ENCODE results near the gene UPF1. TPM values are rescaled to one million over a fixed set of nuclear protein-coding genes. Genes with fewer than 3 reads are reported as not detected.

The UPF1 gene
- total RNA-seq, 4 donors from 2014 or later, result 84.2 to 153 (median 91.9) TPM

DNA sequence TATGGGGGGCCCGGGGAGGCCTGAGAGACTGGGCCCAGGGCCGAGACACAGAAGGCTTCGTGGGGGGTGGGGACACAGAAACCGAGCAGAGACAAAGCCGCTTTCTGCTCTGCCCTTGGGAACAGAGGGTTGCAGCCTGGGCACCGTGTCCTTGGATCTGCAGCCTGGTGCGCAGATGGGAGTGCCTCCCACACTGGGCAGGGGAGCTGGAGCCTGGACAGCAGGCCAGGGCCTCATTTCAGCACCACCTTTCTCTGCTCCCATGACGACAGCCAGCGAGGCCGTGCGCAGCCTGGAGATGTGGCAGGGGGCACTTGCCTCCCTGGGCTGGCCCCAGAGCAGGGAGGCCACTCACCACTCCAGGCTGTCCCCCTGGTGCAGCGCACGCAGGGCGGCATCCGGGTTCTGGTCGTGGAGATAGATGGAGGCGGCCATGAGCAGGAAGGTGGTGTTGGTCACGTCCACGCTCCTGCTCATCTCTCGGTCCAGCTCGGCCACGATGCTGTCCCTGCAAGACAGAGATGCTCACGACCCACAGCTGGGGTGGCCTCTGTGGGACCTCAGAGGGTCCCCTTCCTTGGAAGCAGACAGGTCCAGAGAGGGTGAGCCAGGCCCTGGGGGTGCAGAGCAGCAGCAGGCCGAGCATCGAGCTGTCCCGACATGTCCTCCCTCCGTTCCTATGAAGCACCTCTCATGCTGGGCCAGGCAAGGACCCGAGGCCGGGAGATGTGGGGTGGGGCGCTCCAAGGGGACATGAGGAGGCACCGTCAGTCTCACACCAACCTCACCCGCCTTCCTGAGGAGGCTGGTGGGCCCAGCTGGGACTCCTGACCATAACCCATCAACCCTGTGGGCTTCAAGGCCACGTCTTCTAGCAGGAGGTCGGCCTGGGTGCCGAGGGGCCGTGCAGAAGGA is 75.1 kb downstream of the UPF1 start:
- DNase-seq, result no peak
- Histone ChIP-seq H3K27ac (no peak overlapping the region), H3K9me3 (no peaks in the 10 kb centered on the region), H3K27me3 (no peaks in the 10 kb centered on the region), H3K4me3 (no peak overlapping the region), H3K4me1 (no peaks in the 10 kb centered on the region), H3K36me3 (peaks cover 0 to 10% (median 0%) of the 10 kb centered on the region in 4 donors)
- TF ChIP-seq CTCF (IDR thresholded peaks at IDR 0.05) (no peak), EP300 (IDR thresholded peaks at IDR 0.05; ENCODE audit: low read depth) (no peak), POLR2AphosphoS5 (IDR thresholded peaks at IDR 0.05) (no peak), POLR2A (IDR thresholded peaks at IDR 0.05) (no peak)
- 90 to 100% methylated on average over 2 to 31 of the region's 36 CpGs for WGBS, 2 donors (ENCODE audit: low coverage in 1 of 2)
- in situ Hi-C loops (cut with MboI; ENCODE audit: low pct_ligation_motif_present in 1 of 4, low pct_unique_long_range_greater_than_20kb in 1 of 4, low sequenced_read_pairs in 3 of 4) (no loop called here), intact Hi-C loops (cut with DNase I; ENCODE audit: low total_unique reads) (no loop called here)

GRCh38 chr19:18908917-18909619 is 77.3 kb downstream of the UPF1 start:
- in situ Hi-C loops (cut with MboI; ENCODE audit: low pct_ligation_motif_present in 1 of 4, low pct_unique_long_range_greater_than_20kb in 1 of 4, low sequenced_read_pairs in 3 of 4), result no loop called here
- no peak for DNase-seq

GRCh38 chr19:18910010-18910409 is 78.3 kb downstream of the UPF1 start:
- Histone ChIP-seq H3K4me1 (no peaks in the 10 kb centered on the region), H3K9me3 (no peaks in the 10 kb centered on the region), H3K27me3 (no peaks in the 10 kb centered on the region), H3K27ac (no peak overlapping the region), H3K36me3 (peaks cover 0 to 2% (median 0%) of the 10 kb centered on the region in 4 donors), H3K4me3 (no peak overlapping the region)
- DNase-seq, result no peak
- TF ChIP-seq POLR2AphosphoS5 (IDR thresholded peaks at IDR 0.05) (no peak), EP300 (IDR thresholded peaks at IDR 0.05; ENCODE audit: low read depth) (no peak), POLR2A (IDR thresholded peaks at IDR 0.05) (no peak), CTCF (IDR thresholded peaks at IDR 0.05) (no peak)
- in situ Hi-C loops (cut with MboI; ENCODE audit: low pct_ligation_motif_present in 1 of 4, low pct_unique_long_range_greater_than_20kb in 1 of 4, low sequenced_read_pairs in 3 of 4) (no loop called here), intact Hi-C loops (cut with DNase I; ENCODE audit: low total_unique reads) (no loop called here)
- 92% methylated on average over 10 of the region's 10 CpGs; no CpG with 5 or more reads in 1 of the 2 donors for WGBS, 2 donors (ENCODE audit: low coverage in 1 of 2)

More at GRCh38 chr19:18908917-18909619, 77.3 kb downstream of the UPF1 start:
- H3K4me3 ChIP-seq, result no peak overlapping the region
- no peaks in the 10 kb centered on the region for H3K9me3 ChIP-seq
- TF ChIP-seq POLR2AphosphoS5 (IDR thresholded peaks at IDR 0.05) (no peak), POLR2A (IDR thresholded peaks at IDR 0.05) (no peak), EP300 (IDR thresholded peaks at IDR 0.05; ENCODE audit: low read depth) (no peak), CTCF (IDR thresholded peaks at IDR 0.05) (no peak)
- H3K27ac ChIP-seq, result no peak overlapping the region
- intact Hi-C loops (cut with DNase I; ENCODE audit: low total_unique reads), result no loop called here
- 93% methylated on average over 17 of the region's 17 CpGs; no CpG with 5 or more reads in 1 of the 2 donors for WGBS, 2 donors (ENCODE audit: low coverage in 1 of 2)
- peaks cover 0 to 10% (median 0%) of the 10 kb centered on the region in 4 donors for H3K36me3 ChIP-seq
- H3K4me1 ChIP-seq, result no peaks in the 10 kb centered on the region
- no peaks in the 10 kb centered on the region for H3K27me3 ChIP-seq

DNA sequence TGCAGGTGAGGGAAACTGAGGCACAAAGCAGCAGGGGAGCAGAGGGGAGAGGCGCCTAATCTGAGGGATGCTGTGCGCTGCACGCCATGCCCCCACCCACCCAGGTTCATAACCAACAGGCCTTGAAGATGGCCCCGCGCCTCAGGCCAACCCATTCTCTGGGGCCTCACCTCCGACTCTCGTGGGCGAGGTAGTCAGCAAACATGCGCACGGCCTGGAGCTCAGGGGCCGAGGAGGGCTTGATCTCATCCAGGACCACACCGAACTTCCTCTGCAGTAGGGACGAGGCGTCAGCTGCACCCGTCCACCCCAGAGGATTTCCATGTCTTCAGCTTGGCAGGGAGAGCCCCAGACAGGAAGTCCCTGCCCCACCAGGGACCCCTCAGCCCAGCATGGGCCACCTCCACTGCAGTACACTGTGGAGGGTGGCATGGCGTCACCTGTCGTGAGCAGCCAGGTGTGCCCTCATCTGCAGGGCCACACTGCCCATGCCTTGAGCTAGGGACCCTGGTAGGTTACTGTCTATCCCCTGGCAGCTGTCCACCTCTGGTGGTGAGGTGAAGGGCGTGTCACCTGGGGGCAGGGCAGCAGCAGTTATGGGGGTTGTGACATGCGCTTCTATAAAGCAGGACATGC is 79.2 kb downstream of the UPF1 start:
- Histone ChIP-seq H3K9me3 (no peaks in the 10 kb centered on the region), H3K27ac (no peak overlapping the region), H3K4me3 (no peak overlapping the region), H3K27me3 (no peaks in the 10 kb centered on the region), H3K4me1 (peaks cover 0 to 2% (median 0%) of the 10 kb centered on the region in 4 donors), H3K36me3 (peaks cover 0 to 4% (median 0%) of the 10 kb centered on the region in 4 donors)
- intact Hi-C loops (cut with DNase I; ENCODE audit: low total_unique reads), result no loop called here
- 94 to 100% methylated on average over 1 to 18 of the region's 19 CpGs for WGBS, 2 donors (ENCODE audit: low coverage in 1 of 2)
- no peak for TF ChIP-seq POLR2A (IDR thresholded peaks at IDR 0.05)
- in situ Hi-C loops (cut with MboI; ENCODE audit: low pct_ligation_motif_present in 1 of 4, low pct_unique_long_range_greater_than_20kb in 1 of 4, low sequenced_read_pairs in 3 of 4), result no loop called here
- no peak for DNase-seq

Measured in transverse colon (tissue), 4 donors.